Middle frontal gyrus (tissue), 1 donor: ENCODE measurements around the gene UBE2F.
"Not testable (repeated sequence)": the region's sequence is repeated elsewhere in the genome, so short reads cannot be mapped to it uniquely, and the experiment has no call there.

ENCODE experiments used
- DNase-seq: peaks from one replicate; pipeline ENCODE4 v3.0.0-alpha.2; 2015; ENCODE audit warnings: low spot score; ENCODE audit errors: extremely low spot score

Gene UBE2F

GRCh38 chr2:238019962-238020361 is 53.1 kb downstream of the UBE2F start:
- DNase-seq, result no peak

- no peak for DNase-seq
Measured at GRCh38 chr2:238020816-238021215, 54.0 kb downstream of the UBE2F start.

- no peak for DNase-seq
Measured at GRCh38 chr2:238021327-238021726, 54.5 kb downstream of the UBE2F start.

- no peak for DNase-seq
Measured at GRCh38 chr2:238022594-238023157, 55.9 kb downstream of the UBE2F start.

DNA sequence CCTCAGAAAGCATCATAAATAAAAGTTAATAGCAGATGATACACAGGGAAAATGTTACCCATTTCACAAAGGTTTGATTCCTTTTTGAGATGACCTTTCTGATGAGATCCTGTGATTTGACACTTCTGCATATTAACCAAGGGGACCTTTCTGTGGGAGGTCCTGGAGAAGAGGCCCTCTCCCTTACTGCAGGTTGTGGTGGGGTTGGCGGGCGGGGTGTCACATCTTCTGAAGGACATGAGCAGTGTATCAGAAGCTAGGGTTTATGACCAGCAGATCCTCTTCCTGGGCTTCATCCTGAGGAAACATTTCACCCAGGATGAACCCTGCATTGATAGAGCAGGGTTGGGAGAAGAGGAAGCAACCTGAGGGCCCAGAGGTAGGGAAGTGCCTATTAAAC is 56.8 kb downstream of the UBE2F start:
- DNase-seq, result no peak

GRCh38 chr2:238024986-238025385 is 58.2 kb downstream of the UBE2F start:
- no peak for DNase-seq

DNA sequence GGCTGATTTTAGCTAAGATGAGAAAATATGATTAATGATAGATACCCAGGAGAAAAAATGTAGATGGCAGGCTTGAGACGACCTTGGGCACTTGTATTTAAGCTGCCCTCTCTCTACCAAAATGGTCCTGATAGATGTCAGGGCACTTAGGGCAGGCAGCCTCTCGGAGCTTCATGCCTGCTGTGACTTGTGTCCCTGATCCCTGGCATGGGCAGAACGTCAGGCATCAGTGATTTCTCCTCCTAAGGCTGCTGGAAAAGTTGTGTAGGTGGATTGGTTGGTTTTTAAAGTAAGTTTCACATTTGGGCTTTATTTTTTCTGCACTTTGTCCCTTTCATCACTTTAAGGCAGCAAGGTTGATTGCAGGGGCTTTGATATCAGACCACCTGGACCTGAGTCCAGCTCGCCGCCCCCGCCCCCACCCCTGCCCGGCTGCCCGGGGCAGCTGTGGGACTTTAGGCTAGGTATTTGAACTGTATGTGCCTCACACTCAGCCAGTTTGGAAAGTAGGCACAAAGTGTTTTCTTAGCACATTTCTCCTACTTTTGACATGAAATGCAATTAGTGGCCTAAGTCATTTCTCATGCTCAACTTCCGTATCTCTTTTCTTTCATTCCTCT is 59.0 kb downstream of the UBE2F start:
- DNase-seq, result no peak

- no peak for DNase-seq
Measured at GRCh38 chr2:238027058-238027457, 60.2 kb downstream of the UBE2F start.

DNA sequence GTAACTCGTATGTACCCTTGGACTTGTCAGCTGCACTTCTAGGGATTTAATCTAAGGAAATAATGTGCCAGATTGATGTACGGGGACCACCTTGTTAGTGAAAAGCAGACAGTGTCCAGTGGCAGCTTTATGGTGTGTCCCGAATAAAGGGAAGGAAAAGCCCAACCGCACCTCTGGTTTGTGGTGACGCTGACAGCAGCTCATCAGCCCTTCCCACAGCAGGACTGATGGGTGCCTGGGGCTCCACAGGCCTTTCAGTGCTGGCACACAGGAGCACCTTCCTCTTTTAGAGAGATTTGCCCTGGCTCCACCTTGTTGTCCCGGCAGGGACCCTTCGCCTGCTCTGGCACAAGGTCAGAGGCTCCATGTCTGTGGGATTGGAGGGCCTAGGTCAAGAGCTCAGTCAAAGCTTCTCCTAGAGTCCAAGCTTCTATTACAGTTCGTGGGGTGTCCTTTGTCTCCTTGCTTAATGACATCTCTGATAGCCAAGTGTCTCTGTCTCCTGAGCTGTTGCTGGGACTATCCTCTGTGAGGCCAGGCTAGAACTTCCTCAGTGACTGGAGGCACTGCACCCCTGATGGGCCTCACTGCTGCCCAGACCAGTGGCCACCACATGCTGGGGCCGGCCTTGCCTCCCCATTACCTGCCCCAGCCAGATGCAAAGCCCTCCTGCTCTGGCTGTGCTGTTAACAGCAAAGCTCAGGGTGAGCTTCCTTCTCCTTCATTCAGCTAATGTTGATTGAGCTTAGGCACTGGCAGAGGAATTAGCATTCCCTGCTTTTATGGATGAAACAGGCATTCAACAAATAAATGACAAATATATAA is 61.0 kb downstream of the UBE2F start:
- no peak for DNase-seq

- no peak for DNase-seq
Measured at GRCh38 chr2:238029853-238030252, 63.0 kb downstream of the UBE2F start.

- DNase-seq, result no peak
Measured at GRCh38 chr2:238030422-238031155, 63.8 kb downstream of the UBE2F start.

GRCh38 chr2:238031751-238032150 is 64.9 kb downstream of the UBE2F start:
- no peak for DNase-seq

GRCh38 chr2:238032755-238033337 is 66.0 kb downstream of the UBE2F start:
- no peak for DNase-seq

DNA sequence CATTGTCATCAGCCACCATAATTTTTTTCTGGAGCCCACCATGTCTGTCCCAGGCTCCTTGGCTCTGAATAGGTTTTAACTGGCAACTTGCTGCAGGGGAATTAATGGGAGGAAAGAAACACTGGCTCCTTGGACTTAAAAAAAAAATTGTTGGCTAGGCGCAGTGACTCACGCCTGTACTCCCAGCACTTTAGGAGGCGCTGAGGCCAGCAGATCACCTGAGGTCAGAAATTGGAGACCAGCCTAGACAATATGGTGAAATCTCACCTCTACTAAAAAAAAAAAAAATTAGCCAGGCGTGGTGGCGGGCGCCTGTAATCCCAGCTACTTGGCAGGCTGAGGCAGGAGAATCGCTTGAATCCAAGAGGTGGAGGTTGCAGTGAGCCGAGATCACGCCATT is 67.2 kb downstream of the UBE2F start:
- DNase-seq, result not testable (repeated sequence)

- DNase-seq, result no peak
Measured at GRCh38 chr2:238038203-238038602, 71.4 kb downstream of the UBE2F start.

- DNase-seq, result no peak
Measured at GRCh38 chr2:238039151-238039550, 72.3 kb downstream of the UBE2F start.

DNA sequence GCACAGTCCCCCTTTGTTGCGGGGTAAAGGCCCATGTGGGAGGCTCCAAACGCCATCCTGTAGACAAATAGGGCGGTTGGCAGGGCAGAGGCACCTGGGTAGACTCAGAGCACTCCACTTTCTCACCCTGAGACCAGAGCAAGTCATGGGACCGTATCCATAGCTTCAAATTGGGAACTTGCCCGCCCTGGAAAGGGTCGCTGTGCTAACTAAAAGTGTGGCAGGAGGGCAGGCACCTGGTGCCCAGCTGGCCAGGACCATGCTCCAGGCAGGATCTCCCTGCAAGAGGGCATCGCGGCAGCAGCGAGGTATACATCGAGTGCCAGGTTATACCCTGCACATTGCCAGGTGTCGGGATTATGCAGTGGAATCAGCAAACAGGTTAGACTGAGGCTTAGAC is 73.2 kb downstream of the UBE2F start:
- no peak for DNase-seq

- DNase-seq, result no peak
Measured at GRCh38 chr2:238040918-238041317, 74.1 kb downstream of the UBE2F start.

GRCh38 chr2:238042090-238042489 is 75.3 kb downstream of the UBE2F start:
- no peak for DNase-seq

- DNase-seq, result no peak
Measured at GRCh38 chr2:238042849-238043584, 76.2 kb downstream of the UBE2F start.

DNA sequence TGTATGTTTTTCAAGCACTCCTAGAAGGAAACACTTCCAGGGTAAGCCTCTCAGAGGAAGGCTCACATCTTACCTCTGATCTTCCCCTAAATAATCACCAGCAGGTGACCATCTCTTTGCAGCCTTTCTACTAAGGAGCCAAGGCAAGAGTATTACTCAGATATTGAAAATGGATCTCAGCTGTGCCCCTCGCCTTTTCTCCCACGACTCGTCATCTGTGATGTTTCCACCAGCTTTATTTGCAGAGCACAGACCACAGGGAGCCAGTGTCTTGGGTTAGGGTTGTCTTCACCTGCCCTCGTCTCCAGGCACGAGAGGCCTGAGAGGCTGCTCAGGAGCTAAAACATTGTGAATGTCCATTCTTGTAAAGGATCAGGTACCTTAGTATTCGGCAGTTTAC is 77.0 kb downstream of the UBE2F start:
- DNase-seq, result no peak
